SU-DHL-6 (cell line): ENCODE measurements around the gene ERCC3.

Source experiments
- EZH2phosphoT487 ChIP-seq: fragments of 200-600 bp; sonication (generic), shearing (Covaris generic); conservative IDR thresholded peaks from 2 replicates; pipeline ENCODE4 v1.6.1; 2018; ENCODE audit warnings: mild to moderate bottlenecking, antibody characterized with exemption, low read length, moderate library complexity, mixed read lengths
- TF ChIP-seq, protein P1 (sequence below): fragments of 200-600 bp; sonication (generic); IDR thresholded peaks from one replicate; pipeline ENCODE4 v1.5.1; 2017; ENCODE audit warnings: antibody characterized with exemption, mild to moderate bottlenecking, low read length, moderate library complexity; ENCODE audit not compliant: insufficient read depth, poor library complexity, severe bottlenecking

DNA sequence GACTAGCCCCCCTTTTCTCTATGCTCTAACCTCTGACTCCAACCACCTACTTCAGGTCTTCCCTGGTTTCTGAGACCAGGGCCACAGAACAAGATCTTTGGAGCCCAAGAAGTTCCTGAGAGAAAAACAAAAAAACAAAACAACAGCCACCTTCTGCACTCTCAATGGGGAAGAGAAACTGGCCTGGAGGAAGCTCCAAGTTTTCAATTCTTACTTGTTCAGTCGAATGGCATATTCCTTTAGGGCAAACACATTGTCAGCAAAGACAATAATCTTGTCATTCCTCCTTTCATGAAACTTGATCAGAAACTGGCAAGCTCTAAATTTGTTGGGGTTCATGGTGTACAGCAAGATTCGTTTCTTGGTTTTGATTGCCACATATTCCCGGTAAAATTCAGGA, 15.0 kb downstream of the ERCC3 start:
- TF ChIP-seq, protein P1, sequence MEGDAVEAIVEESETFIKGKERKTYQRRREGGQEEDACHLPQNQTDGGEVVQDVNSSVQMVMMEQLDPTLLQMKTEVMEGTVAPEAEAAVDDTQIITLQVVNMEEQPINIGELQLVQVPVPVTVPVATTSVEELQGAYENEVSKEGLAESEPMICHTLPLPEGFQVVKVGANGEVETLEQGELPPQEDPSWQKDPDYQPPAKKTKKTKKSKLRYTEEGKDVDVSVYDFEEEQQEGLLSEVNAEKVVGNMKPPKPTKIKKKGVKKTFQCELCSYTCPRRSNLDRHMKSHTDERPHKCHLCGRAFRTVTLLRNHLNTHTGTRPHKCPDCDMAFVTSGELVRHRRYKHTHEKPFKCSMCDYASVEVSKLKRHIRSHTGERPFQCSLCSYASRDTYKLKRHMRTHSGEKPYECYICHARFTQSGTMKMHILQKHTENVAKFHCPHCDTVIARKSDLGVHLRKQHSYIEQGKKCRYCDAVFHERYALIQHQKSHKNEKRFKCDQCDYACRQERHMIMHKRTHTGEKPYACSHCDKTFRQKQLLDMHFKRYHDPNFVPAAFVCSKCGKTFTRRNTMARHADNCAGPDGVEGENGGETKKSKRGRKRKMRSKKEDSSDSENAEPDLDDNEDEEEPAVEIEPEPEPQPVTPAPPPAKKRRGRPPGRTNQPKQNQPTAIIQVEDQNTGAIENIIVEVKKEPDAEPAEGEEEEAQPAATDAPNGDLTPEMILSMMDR: no peak
- no peak for TF ChIP-seq EZH2phosphoT487
